ENCODE measurements around the gene MTUS2.
A peak's percentile ranks its signal among the peaks of the same experiment; 100 is the strongest.

Gene MTUS2

GRCh38 chr13:28794396-28794795 lies 25.7 kb upstream of the MTUS2 start:
- TF ChIP-seq EZH2 (optimal IDR thresholded peaks at IDR 0.05; ENCODE audit: low read depth, low read length) (no peak), EZH2phosphoT487 (IDR thresholded peaks at IDR 0.05; ENCODE audit: low read length) (no peak)
- TF ChIP-seq, protein P1, sequence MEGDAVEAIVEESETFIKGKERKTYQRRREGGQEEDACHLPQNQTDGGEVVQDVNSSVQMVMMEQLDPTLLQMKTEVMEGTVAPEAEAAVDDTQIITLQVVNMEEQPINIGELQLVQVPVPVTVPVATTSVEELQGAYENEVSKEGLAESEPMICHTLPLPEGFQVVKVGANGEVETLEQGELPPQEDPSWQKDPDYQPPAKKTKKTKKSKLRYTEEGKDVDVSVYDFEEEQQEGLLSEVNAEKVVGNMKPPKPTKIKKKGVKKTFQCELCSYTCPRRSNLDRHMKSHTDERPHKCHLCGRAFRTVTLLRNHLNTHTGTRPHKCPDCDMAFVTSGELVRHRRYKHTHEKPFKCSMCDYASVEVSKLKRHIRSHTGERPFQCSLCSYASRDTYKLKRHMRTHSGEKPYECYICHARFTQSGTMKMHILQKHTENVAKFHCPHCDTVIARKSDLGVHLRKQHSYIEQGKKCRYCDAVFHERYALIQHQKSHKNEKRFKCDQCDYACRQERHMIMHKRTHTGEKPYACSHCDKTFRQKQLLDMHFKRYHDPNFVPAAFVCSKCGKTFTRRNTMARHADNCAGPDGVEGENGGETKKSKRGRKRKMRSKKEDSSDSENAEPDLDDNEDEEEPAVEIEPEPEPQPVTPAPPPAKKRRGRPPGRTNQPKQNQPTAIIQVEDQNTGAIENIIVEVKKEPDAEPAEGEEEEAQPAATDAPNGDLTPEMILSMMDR (IDR thresholded peaks at IDR 0.05; ENCODE audit: low read length), result no peak
- H4K20me1 ChIP-seq (ENCODE audit: insufficient read depth, low read length), result no peaks in the 10 kb centered on the region
- DNase-seq, result no peak
- H2AFZ ChIP-seq (ENCODE audit: low read length), result no peak overlapping the region
- H3K27ac ChIP-seq (ENCODE audit: low read length), result no peak overlapping the region
- no peak overlapping the region for H3K9ac ChIP-seq (ENCODE audit: low read length)
- H3K4me2 ChIP-seq (ENCODE audit: low read depth, low read length), result no peak overlapping the region
- no peaks in the 10 kb centered on the region for H3K9me3 ChIP-seq (replicated peaks; ENCODE audit: insufficient read depth, low read length)
- no peaks in the 10 kb centered on the region for H3K4me1 ChIP-seq (ENCODE audit: low read length)
- H3K4me3 ChIP-seq (ENCODE audit: low read length), result no peak overlapping the region
- no peaks in the 10 kb centered on the region for H3K27me3 ChIP-seq (replicated peaks; ENCODE audit: insufficient read depth, low read length)
- H3K79me2 ChIP-seq (ENCODE audit: low read length), result no peaks in the 10 kb centered on the region
- H3F3A ChIP-seq (ENCODE audit: insufficient read depth, low read length), result no peaks in the 10 kb centered on the region
- no peaks in the 10 kb centered on the region for H3K36me3 ChIP-seq (replicated peaks; ENCODE audit: insufficient read depth, low read length)
- no peaks in the 10 kb centered on the region for H3K9me2 ChIP-seq (replicated peaks; ENCODE audit: insufficient read depth, low read length)

GRCh38 chr13:28796938-28797257 lies 23.2 kb upstream of the MTUS2 start:
- no peaks in the 10 kb centered on the region for H3K36me3 ChIP-seq (replicated peaks; ENCODE audit: insufficient read depth, low read length)
- no peaks in the 10 kb centered on the region for H3K9me3 ChIP-seq (replicated peaks; ENCODE audit: insufficient read depth, low read length)
- H3K4me1 ChIP-seq (ENCODE audit: low read length), result no peaks in the 10 kb centered on the region
- no peaks in the 10 kb centered on the region for H3K79me2 ChIP-seq (ENCODE audit: low read length)
- TF ChIP-seq EZH2 (optimal IDR thresholded peaks at IDR 0.05; ENCODE audit: low read depth, low read length) (no peak), EZH2phosphoT487 (IDR thresholded peaks at IDR 0.05; ENCODE audit: low read length) (no peak)
- TF ChIP-seq, protein P1 (IDR thresholded peaks at IDR 0.05; ENCODE audit: low read length), result no peak
- no peak overlapping the region for H2AFZ ChIP-seq (ENCODE audit: low read length)
- no peak for DNase-seq
- H3K9me2 ChIP-seq (replicated peaks; ENCODE audit: insufficient read depth, low read length), result no peaks in the 10 kb centered on the region
- no peak overlapping the region for H3K9ac ChIP-seq (ENCODE audit: low read length)
- no peaks in the 10 kb centered on the region for H4K20me1 ChIP-seq (ENCODE audit: insufficient read depth, low read length)
- H3K4me2 ChIP-seq (ENCODE audit: low read depth, low read length), result no peak overlapping the region
- H3K27ac ChIP-seq (ENCODE audit: low read length), result no peak overlapping the region
- no peak overlapping the region for H3K4me3 ChIP-seq (ENCODE audit: low read length)
- H3K27me3 ChIP-seq (replicated peaks; ENCODE audit: insufficient read depth, low read length), result no peaks in the 10 kb centered on the region
- no peaks in the 10 kb centered on the region for H3F3A ChIP-seq (ENCODE audit: insufficient read depth, low read length)

- peak; percentile 26 for DNase-seq
- Histone ChIP-seq H3K9me3 (replicated peaks; ENCODE audit: insufficient read depth, low read length) (no peaks in the 10 kb centered on the region), H3K79me2 (ENCODE audit: low read length) (no peaks in the 10 kb centered on the region), H3K4me3 (ENCODE audit: low read length) (no peak overlapping the region), H4K20me1 (ENCODE audit: insufficient read depth, low read length) (no peaks in the 10 kb centered on the region), H3K27ac (ENCODE audit: low read length) (no peak overlapping the region), H3K4me1 (ENCODE audit: low read length) (no peaks in the 10 kb centered on the region), H3K27me3 (replicated peaks; ENCODE audit: insufficient read depth, low read length) (no peaks in the 10 kb centered on the region), H3K4me2 (ENCODE audit: low read depth, low read length) (no peak overlapping the region), H2AFZ (ENCODE audit: low read length) (no peak overlapping the region), H3K9ac (ENCODE audit: low read length) (no peak overlapping the region), H3K9me2 (replicated peaks; ENCODE audit: insufficient read depth, low read length) (no peaks in the 10 kb centered on the region), H3K36me3 (replicated peaks; ENCODE audit: insufficient read depth, low read length) (no peaks in the 10 kb centered on the region), H3F3A (ENCODE audit: insufficient read depth, low read length) (no peaks in the 10 kb centered on the region)
- TF ChIP-seq EZH2 (optimal IDR thresholded peaks at IDR 0.05; ENCODE audit: low read depth, low read length) (no peak), EZH2phosphoT487 (IDR thresholded peaks at IDR 0.05; ENCODE audit: low read length) (no peak)
- TF ChIP-seq, protein P1 (IDR thresholded peaks at IDR 0.05; ENCODE audit: low read length), result peak; percentile 47
These were observed 14.8 kb upstream of the MTUS2 start for GRCh38 chr13:28805193-28805819.

Measured in MM.1S (cell line).